GM12878 (cell line): ENCODE results near the gene WARS2. TPM values are rescaled to one million over a fixed set of nuclear protein-coding genes. Genes with fewer than 3 reads are reported as not detected.

Experiments
- CHD2 ChIP-seq: IDR thresholded peaks from 2 replicates; pipeline ENCODE4 v1.6.1; 2011; ENCODE audit warnings: low read depth, low read length, improper control_type of control experiment, borderline replicate concordance
- EP300 ChIP-seq, 2 experiments: fragments of 150-350 bp in 1 of 2; IDR thresholded peaks; 2 replicates each; pipeline ENCODE4 v1.6.1; 2011 to 2012; ENCODE audit warnings: low read depth in 2 of 2, low read length in 2 of 2, borderline replicate concordance in 1 of 2, improper control_type of control experiment in 1 of 2, inconsistent platforms in 1 of 2; ENCODE audit not compliant: control insufficient read depth in 1 of 2
- ETV6 ChIP-seq, 2 experiments: fragments of 450-650 bp in 1 of 2; IDR thresholded peaks in 1 of 2; conservative IDR thresholded peaks in 1 of 2; 2 replicates each; pipeline ENCODE4 v1.6.1; 2014; ENCODE audit warnings: antibody characterized with exemption in 1 of 2, borderline replicate concordance in 1 of 2, low read depth in 1 of 2, mild to moderate bottlenecking in 1 of 2, moderate library complexity in 1 of 2
- WRNIP1 ChIP-seq: IDR thresholded peaks from 2 replicates; pipeline ENCODE4 v1.6.1; 2011; ENCODE audit warnings: low read depth, low read length, improper control_type of control experiment, borderline replicate concordance
- polyA plus RNA-seq, 11 experiments: library from polyadenylated mRNA; depleted of rRNA in 4 of 11; unstranded in 6 of 11; stranded (reverse) in 5 of 11; fragments of >200 nt; fragmentation: Nextera tagmentation in 4 of 11; fragmentation: Illumina TruSeq in 1 of 11; extraction: Ambion mirVana in 4 of 11; extraction: Trizol in 1 of 11; gene quantifications; 1 replicate in 1 of 11; 2 replicates in 10 of 11; pipeline versions ENCODE4 v1.2.1 to v1.2.3, GENCODE V29; 2011 to 2016; ENCODE audit warnings: inconsistent platforms in 2 of 11, missing spikeins in 2 of 11, low read depth in 1 of 11
- total RNA-seq, 4 experiments: library from RNA; depleted of rRNA in 3 of 4; stranded (reverse); fragments of >200 nt in 3 of 4; fragmentation: Illumina TruSeq in 1 of 4; extraction: Trizol in 1 of 4; gene quantifications; 2 replicates each; pipeline versions ENCODE4 v1.2.1 to v1.2.3, GENCODE V29; 2013 to 2021
- TF ChIP-seq, protein P1 (sequence below): fragments of 450-650 bp; IDR thresholded peaks from 2 replicates; pipeline ENCODE4 v1.6.1; 2017; ENCODE audit warnings: mild to moderate bottlenecking, moderate library complexity
- TF ChIP-seq, protein P2 (sequence below): fragments of 450-650 bp; IDR thresholded peaks from 2 replicates; pipeline ENCODE4 v1.6.1; 2017; ENCODE audit warnings: low read depth, mild to moderate bottlenecking, moderate library complexity

Gene WARS2
- total and polyA plus RNA-seq, 10 of the 15 experiments (the other 5 are each of a cell fraction or from before 2014, with no cell fraction given) = 5.5 to 22.2 (median 14.4) TPM

DNA sequence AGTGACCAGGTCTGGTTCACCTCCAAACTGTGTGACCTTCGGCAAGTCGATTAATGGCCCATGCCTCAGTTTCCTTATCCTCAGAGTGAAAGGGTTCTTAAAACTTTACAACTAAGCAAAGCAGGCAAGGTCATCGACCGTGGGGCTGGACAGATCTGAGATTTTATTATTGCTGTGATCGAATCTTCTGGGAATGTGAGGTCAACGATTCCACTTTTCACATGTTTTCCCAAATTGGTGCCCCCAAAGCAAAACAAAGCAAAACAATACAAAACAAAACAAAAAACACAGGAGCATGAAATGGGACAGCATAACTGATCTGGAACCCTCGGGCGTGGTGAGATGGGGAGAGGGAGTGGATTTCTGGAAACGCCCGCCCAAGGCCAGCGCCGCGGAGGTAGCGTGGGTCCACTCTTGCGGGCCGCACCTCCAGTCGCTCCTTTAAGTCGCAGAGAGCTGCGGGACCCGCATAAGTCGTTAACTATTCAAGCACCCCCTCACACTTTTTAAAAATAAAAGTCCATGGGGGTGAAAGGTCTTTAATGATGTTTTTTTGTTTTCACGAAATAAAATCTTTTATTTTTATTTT, 148.1 kb downstream of the WARS2 start (continued):
- TF ChIP-seq CHD2 (no peak), ETV6 (conservative IDR thresholded peaks at IDR 0.05 in 1 of 2, IDR thresholded peaks at IDR 0.05 in 1 of 2; ENCODE audit: borderline replicate concordance in 1 of 2, low read depth in 1 of 2) (no peak), EP300 (IDR thresholded peaks at IDR 0.05; ENCODE audit: borderline replicate concordance in 1 of 2, control insufficient read depth in 1 of 2, low read depth in 2 of 2, low read length in 2 of 2) (no peak), WRNIP1 (no peak)
- TF ChIP-seq, protein P1, sequence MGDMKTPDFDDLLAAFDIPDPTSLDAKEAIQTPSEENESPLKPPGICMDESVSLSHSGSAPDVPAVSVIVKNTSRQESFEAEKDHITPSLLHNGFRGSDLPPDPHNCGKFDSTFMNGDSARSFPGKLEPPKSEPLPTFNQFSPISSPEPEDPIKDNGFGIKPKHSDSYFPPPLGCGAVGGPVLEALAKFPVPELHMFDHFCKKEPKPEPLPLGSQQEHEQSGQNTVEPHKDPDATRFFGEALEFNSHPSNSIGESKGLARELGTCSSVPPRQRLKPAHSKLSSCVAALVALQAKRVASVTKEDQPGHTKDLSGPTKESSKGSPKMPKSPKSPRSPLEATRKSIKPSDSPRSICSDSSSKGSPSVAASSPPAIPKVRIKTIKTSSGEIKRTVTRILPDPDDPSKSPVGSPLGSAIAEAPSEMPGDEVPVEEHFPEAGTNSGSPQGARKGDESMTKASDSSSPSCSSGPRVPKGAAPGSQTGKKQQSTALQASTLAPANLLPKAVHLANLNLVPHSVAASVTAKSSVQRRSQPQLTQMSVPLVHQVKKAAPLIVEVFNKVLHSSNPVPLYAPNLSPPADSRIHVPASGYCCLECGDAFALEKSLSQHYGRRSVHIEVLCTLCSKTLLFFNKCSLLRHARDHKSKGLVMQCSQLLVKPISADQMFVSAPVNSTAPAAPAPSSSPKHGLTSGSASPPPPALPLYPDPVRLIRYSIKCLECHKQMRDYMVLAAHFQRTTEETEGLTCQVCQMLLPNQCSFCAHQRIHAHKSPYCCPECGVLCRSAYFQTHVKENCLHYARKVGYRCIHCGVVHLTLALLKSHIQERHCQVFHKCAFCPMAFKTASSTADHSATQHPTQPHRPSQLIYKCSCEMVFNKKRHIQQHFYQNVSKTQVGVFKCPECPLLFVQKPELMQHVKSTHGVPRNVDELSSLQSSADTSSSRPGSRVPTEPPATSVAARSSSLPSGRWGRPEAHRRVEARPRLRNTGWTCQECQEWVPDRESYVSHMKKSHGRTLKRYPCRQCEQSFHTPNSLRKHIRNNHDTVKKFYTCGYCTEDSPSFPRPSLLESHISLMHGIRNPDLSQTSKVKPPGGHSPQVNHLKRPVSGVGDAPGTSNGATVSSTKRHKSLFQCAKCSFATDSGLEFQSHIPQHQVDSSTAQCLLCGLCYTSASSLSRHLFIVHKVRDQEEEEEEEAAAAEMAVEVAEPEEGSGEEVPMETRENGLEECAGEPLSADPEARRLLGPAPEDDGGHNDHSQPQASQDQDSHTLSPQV = no peak
- TF ChIP-seq, protein P2, sequence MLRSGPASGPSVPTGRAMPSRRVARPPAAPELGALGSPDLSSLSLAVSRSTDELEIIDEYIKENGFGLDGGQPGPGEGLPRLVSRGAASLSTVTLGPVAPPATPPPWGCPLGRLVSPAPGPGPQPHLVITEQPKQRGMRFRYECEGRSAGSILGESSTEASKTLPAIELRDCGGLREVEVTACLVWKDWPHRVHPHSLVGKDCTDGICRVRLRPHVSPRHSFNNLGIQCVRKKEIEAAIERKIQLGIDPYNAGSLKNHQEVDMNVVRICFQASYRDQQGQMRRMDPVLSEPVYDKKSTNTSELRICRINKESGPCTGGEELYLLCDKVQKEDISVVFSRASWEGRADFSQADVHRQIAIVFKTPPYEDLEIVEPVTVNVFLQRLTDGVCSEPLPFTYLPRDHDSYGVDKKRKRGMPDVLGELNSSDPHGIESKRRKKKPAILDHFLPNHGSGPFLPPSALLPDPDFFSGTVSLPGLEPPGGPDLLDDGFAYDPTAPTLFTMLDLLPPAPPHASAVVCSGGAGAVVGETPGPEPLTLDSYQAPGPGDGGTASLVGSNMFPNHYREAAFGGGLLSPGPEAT = no peak
